ENCODE data around the gene SIPA1.

DNA sequence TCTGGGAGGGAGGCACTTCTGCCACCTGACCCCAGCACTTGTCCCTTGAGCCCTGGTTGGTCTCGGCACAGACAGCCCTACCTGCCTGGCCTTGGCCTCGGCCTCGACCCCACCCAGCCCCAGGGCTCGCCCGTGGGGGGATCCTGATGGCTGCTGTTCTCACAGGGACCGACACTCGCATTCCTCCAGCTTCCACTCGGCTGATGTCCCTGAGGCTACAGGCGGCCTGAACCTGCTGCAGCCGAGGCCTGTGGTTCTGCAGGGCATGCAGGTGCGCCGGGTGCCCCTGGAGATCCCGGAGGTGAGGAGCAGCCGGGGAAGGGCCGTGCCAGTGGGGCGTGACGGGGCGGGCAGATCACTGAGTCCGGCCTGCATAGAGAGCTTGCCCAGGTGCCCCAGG is 17.2 kb upstream of the SIPA1 start:
- TF ChIP-seq CTCF (IDR thresholded peaks at IDR 0.05) = no peak
- no peak for TF ChIP-seq POLR2AphosphoS5 (IDR thresholded peaks at IDR 0.05)
- TF ChIP-seq POLR2A (IDR thresholded peaks at IDR 0.05) = no peak
- TF ChIP-seq EP300 (IDR thresholded peaks at IDR 0.05) = no peak

Measured in suprapubic skin (tissue), 4 donors.